HepG2 (cell line): Measurements from ENCODE around the gene CD36.

ENCODE experiments used
- CTCF ChIP-seq: sonication (generic); formaldehyde crosslinking; IDR thresholded peaks from 2 replicates; pipeline ENCODE4 v1.5.0; 2020; ENCODE audit warnings: mild to moderate bottlenecking, missing genetic modification reagents, moderate library complexity
- EZH2 ChIP-seq: conservative IDR thresholded peaks from 2 replicates; pipeline ENCODE4 v1.6.1; 2012; ENCODE audit warnings: mild to moderate bottlenecking, low read depth, low read length, moderate library complexity
- JUNB ChIP-seq: sonication (generic); formaldehyde crosslinking; IDR thresholded peaks from 2 replicates; pipeline ENCODE4 v1.8.0; 2022; ENCODE audit warnings: missing genetic modification reagents, mild to moderate bottlenecking, borderline replicate concordance
- KAT7 ChIP-seq: IDR thresholded peaks from 2 replicates; pipeline ENCODE4 v1.6.1; 2018; ENCODE audit warnings: borderline replicate concordance, missing compliant biosample characterization
- MED1 ChIP-seq: sonication (generic); formaldehyde crosslinking; IDR thresholded peaks from 2 replicates; pipeline ENCODE4 v1.4.0; 2020; ENCODE audit warnings: missing genetic modification reagents
- POLR2AphosphoS2 ChIP-seq: IDR thresholded peaks from 2 replicates; pipeline ENCODE4 v1.6.1; 2011; ENCODE audit warnings: low read depth, low read length, improper control_type of control experiment
- RELA ChIP-seq: sonication (generic); formaldehyde crosslinking; IDR thresholded peaks from 2 replicates; pipeline ENCODE4 v1.4.0; 2020; ENCODE audit warnings: missing genetic modification reagents
- SMARCC2 ChIP-seq: fragments of 450-650 bp; IDR thresholded peaks from 2 replicates; pipeline ENCODE4 v1.6.1; 2017; ENCODE audit warnings: antibody characterized with exemption, mild to moderate bottlenecking
- SMC3 ChIP-seq: IDR thresholded peaks from 2 replicates; pipeline ENCODE4 v1.6.1; 2011; ENCODE audit warnings: low read length, improper control_type of control experiment
- ZNF326 ChIP-seq: sonication (generic); formaldehyde crosslinking; IDR thresholded peaks from 2 replicates; pipeline ENCODE4 v1.4.0; 2020; ENCODE audit warnings: missing genetic modification reagents, borderline replicate concordance
- ZNF510 ChIP-seq: sonication (generic); formaldehyde crosslinking; IDR thresholded peaks from 2 replicates; pipeline ENCODE4 v1.4.0; 2020; ENCODE audit warnings: low read depth, mild to moderate bottlenecking, missing genetic modification reagents
- ZNF614 ChIP-seq: IDR thresholded peaks from 2 replicates; pipeline ENCODE4 v1.6.1; 2018; ENCODE audit warnings: missing biosample characterization, missing genetic modification reagents, inconsistent platforms, borderline replicate concordance
- ZNF660 ChIP-seq: sonication (generic); formaldehyde crosslinking; IDR thresholded peaks from 2 replicates; pipeline ENCODE4 v1.5.1; 2020; ENCODE audit warnings: mild to moderate bottlenecking, low read depth, missing genetic modification reagents, borderline replicate concordance
- TF ChIP-seq, protein P1 (sequence below): sonication (generic); formaldehyde crosslinking; IDR thresholded peaks from 2 replicates; pipeline ENCODE4 v1.4.0; 2020; ENCODE audit warnings: missing genetic modification reagents

- TF ChIP-seq POLR2AphosphoS2 (no peak), RELA (CRISPR knock-in tag) (no peak), KAT7 (CRISPR knock-in tag) (no peak), ZNF326 (no peak), CTCF (no peak), ZNF510 (CRISPR knock-in tag) (no peak), SMARCC2 (no peak), SMC3 (no peak), ZNF660 (CRISPR knock-in tag) (no peak), JUNB (no peak), ZNF614 (CRISPR knock-in tag) (no peak), EZH2 (no peak), MED1 (CRISPR knock-in tag) (no peak)
- TF ChIP-seq, protein P1, sequence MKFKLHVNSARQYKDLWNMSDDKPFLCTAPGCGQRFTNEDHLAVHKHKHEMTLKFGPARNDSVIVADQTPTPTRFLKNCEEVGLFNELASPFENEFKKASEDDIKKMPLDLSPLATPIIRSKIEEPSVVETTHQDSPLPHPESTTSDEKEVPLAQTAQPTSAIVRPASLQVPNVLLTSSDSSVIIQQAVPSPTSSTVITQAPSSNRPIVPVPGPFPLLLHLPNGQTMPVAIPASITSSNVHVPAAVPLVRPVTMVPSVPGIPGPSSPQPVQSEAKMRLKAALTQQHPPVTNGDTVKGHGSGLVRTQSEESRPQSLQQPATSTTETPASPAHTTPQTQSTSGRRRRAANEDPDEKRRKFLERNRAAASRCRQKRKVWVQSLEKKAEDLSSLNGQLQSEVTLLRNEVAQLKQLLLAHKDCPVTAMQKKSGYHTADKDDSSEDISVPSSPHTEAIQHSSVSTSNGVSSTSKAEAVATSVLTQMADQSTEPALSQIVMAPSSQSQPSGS (CRISPR knock-in tag), result no peak
These were observed 34.0 kb upstream of the CD36 start for GRCh38 chr7:80604436-80604835.
